H9 (cell line): ENCODE data around the gene MAP1LC3B. TPM values are rescaled to one million over a fixed set of nuclear protein-coding genes. Genes with fewer than 3 reads are reported as not detected.

Experiments used
- DNase-seq: peaks from one replicate; pipeline ENCODE4 v3.0.0-alpha.2; 2017
- H2AFZ ChIP-seq: one replicate; pipeline ENCODE4 v1.6.1; 2013; ENCODE audit warnings: mild to moderate bottlenecking, low read length, control low read depth, moderate library complexity
- H2AK5ac ChIP-seq: 2 replicates; pipeline ENCODE4 v1.6.1; 2013; ENCODE audit warnings: low read length, control low read depth, mixed read lengths; ENCODE audit not compliant: insufficient read length
- H2BK120ac ChIP-seq: one replicate; pipeline ENCODE4 v1.6.1; 2013; ENCODE audit warnings: low read depth, mild to moderate bottlenecking, low read length, control low read depth, inconsistent platforms; ENCODE audit not compliant: poor library complexity, severe bottlenecking
- H2BK12ac ChIP-seq: 2 replicates; pipeline ENCODE4 v1.6.1; 2013; ENCODE audit warnings: low read length, control low read depth, mixed read lengths, low read depth; ENCODE audit not compliant: insufficient read length
- H2BK15ac ChIP-seq: 2 replicates; pipeline ENCODE4 v1.6.1; 2013; ENCODE audit warnings: low read depth, low read length, control low read depth
- H2BK20ac ChIP-seq: one replicate; pipeline ENCODE4 v1.6.1; 2013; ENCODE audit warnings: low read depth, mild to moderate bottlenecking, low read length, control low read depth, inconsistent platforms; ENCODE audit not compliant: poor library complexity, severe bottlenecking
- H2BK5ac ChIP-seq: 2 replicates; pipeline ENCODE4 v1.6.1; 2013; ENCODE audit warnings: low read length, control low read depth, mixed read lengths; ENCODE audit not compliant: insufficient read length
- H3K14ac ChIP-seq: 2 replicates; pipeline ENCODE4 v1.6.1; 2013; ENCODE audit warnings: low read length, control low read depth; ENCODE audit not compliant: insufficient read depth
- H3K18ac ChIP-seq: 2 replicates; pipeline ENCODE4 v1.6.1; 2013; ENCODE audit warnings: low read depth, mild to moderate bottlenecking, mixed read lengths, low read length, control low read depth; ENCODE audit not compliant: insufficient read length
- H3K23ac ChIP-seq: 2 replicates; pipeline ENCODE4 v1.6.1; 2013; ENCODE audit warnings: low read length, control low read depth, mixed read lengths, low read depth; ENCODE audit not compliant: insufficient read length
- H3K23me2 ChIP-seq: 2 replicates; pipeline ENCODE4 v1.6.1; 2013; ENCODE audit warnings: low read depth, mild to moderate bottlenecking, mixed read lengths, low read length, control low read depth; ENCODE audit not compliant: insufficient read length, poor library complexity, severe bottlenecking
- H3K27ac ChIP-seq: 2 replicates; pipeline ENCODE4 v1.5.1; 2013; ENCODE audit warnings: low read length, control low read depth, mixed read lengths, low read depth; ENCODE audit not compliant: insufficient read length
- H3K27me3 ChIP-seq: 2 replicates; pipeline ENCODE4 v1.6.1; 2013; ENCODE audit warnings: low read length, control low read depth, inconsistent platforms; ENCODE audit not compliant: insufficient read depth
- H3K4ac ChIP-seq: 2 replicates; pipeline ENCODE4 v1.6.1; 2013; ENCODE audit warnings: low read depth, mild to moderate bottlenecking, control low read depth, inconsistent platforms, low read length, moderate library complexity
- H3K4me1 ChIP-seq: 2 replicates; pipeline ENCODE4 v1.6.1; 2013; ENCODE audit warnings: low read length, control low read depth, inconsistent platforms; ENCODE audit not compliant: insufficient read depth
- H3K4me2 ChIP-seq: 2 replicates; pipeline ENCODE4 v1.6.1; 2013; ENCODE audit warnings: low read length, control low read depth, mixed read lengths; ENCODE audit not compliant: insufficient read length, insufficient read depth
- H3K56ac ChIP-seq: 2 replicates; pipeline ENCODE4 v1.6.1; 2013; ENCODE audit warnings: low read depth, mild to moderate bottlenecking, mixed read lengths, low read length, control low read depth; ENCODE audit not compliant: insufficient read length
- H3K79me1 ChIP-seq: 2 replicates; pipeline ENCODE4 v1.6.1; 2013; ENCODE audit warnings: low read depth, mild to moderate bottlenecking, moderate library complexity, low read length, control low read depth, inconsistent platforms; ENCODE audit not compliant: insufficient read depth, poor library complexity, severe bottlenecking
- H3K79me2 ChIP-seq: 2 replicates; pipeline ENCODE4 v1.6.1; 2013; ENCODE audit warnings: low read length, control low read depth, inconsistent platforms; ENCODE audit not compliant: insufficient read depth
- H3K9ac ChIP-seq: 2 replicates; pipeline ENCODE4 v1.6.1; 2013; ENCODE audit warnings: low read length, control low read depth, mixed read lengths; ENCODE audit not compliant: insufficient read length; ENCODE audit errors: extremely low read depth
- H3K9me3 ChIP-seq: one replicate; pipeline ENCODE4 v1.6.1; 2013; ENCODE audit warnings: low read depth, low read length, inconsistent platforms; ENCODE audit not compliant: control insufficient read depth
- H3T11ph ChIP-seq: one replicate; pipeline ENCODE4 v1.6.1; 2013; ENCODE audit warnings: mild to moderate bottlenecking, low read length, control low read depth, inconsistent platforms
- H4K20me1 ChIP-seq: one replicate; pipeline ENCODE4 v1.6.1; 2013; ENCODE audit not compliant: control insufficient read depth, insufficient read length, insufficient read depth
- H4K5ac ChIP-seq: 2 replicates; pipeline ENCODE4 v1.6.1; 2013; ENCODE audit warnings: low read depth, mild to moderate bottlenecking, mixed read lengths, low read length, control low read depth; ENCODE audit not compliant: insufficient read length
- H4K8ac ChIP-seq: replicated peaks from 2 replicates; pipeline ENCODE4 v1.6.1; 2013; ENCODE audit warnings: low read length, control low read depth, mixed read lengths, low read depth; ENCODE audit not compliant: insufficient read length
- H4K91ac ChIP-seq: 2 replicates; pipeline ENCODE4 v1.6.1; 2013; ENCODE audit warnings: low read depth, mild to moderate bottlenecking, moderate library complexity, mixed read lengths, low read length, control low read depth; ENCODE audit not compliant: insufficient read length
- H3K27ac Mint-ChIP-seq, 3 experiments: 2 replicates in 2 of 3; 3 replicates in 1 of 3; pipeline ENCODE4 v1.8.0; 2020 to 2021; ENCODE audit warnings: mixed read lengths in 3 of 3, mild to moderate bottlenecking in 1 of 3, moderate library complexity in 1 of 3
- H3K27me3 Mint-ChIP-seq: 2 replicates; pipeline ENCODE4 v1.8.0; 2021; ENCODE audit warnings: low read depth, mild to moderate bottlenecking, moderate library complexity, mixed read lengths
- H3K36me3 Mint-ChIP-seq, 3 experiments: 2 replicates in 2 of 3; 3 replicates in 1 of 3; pipeline ENCODE4 v1.8.0; 2020 to 2021; ENCODE audit warnings: low read depth in 3 of 3, mixed read lengths in 3 of 3; ENCODE audit not compliant: insufficient read depth in 1 of 3
- H3K4me1 Mint-ChIP-seq, 2 experiments: 2 replicates each; pipeline ENCODE4 v1.8.0; 2020; ENCODE audit warnings: mixed read lengths in 2 of 2
- H3K4me3 Mint-ChIP-seq, 2 experiments: 2 replicates in 1 of 2; 3 replicates in 1 of 2; pipeline ENCODE4 v1.8.0; 2020 to 2021; ENCODE audit warnings: mild to moderate bottlenecking in 2 of 2, mixed read lengths in 2 of 2, moderate library complexity in 1 of 2
- H3K9me3 Mint-ChIP-seq, 2 experiments: 2 replicates in 1 of 2; 3 replicates in 1 of 2; pipeline ENCODE4 v1.8.0; 2020; ENCODE audit warnings: mild to moderate bottlenecking in 2 of 2, mixed read lengths in 2 of 2, moderate library complexity in 1 of 2
- WGBS: extraction: QIAGEN DNeasy Blood & Tissue Kit; methylation state at CpG from one replicate; pipeline ENCODE4 v1.1.7; 2013; ENCODE audit warnings: missing lambda C conversion rate, low lambda C conversion rate, mixed read lengths; ENCODE audit not compliant: insufficient read length; ENCODE audit errors: extremely low coverage; 5-methylcytosine and 5-hydroxymethylcytosine counted together
- total RNA-seq: library from RNA; stranded (reverse); gene quantifications from 2 replicates; pipeline ENCODE4 v1.2.1, GENCODE V29; 2021
- TF ChIP-seq, protein P1 (sequence below): fragments of 200-600 bp; sonication (generic); conservative IDR thresholded peaks from 3 replicates; pipeline ENCODE4 v1.8.0; 2021; ENCODE audit warnings: antibody characterized with exemption, mild to moderate bottlenecking

The MAP1LC3B gene
- total RNA-seq, 1 experiment from 2014 or later: 47.1 TPM

- Histone ChIP-seq H2AFZ (no peak overlapping the region), H3K4me1 (no peaks in the 10 kb centered on the region), H3K14ac (no peak overlapping the region), H3K9ac (no peak overlapping the region), H2BK20ac (no peak overlapping the region), H3K23me2 (no peaks in the 10 kb centered on the region), H3K9me3 (no peaks in the 10 kb centered on the region), H4K91ac (no peak overlapping the region), H3K79me2 (no peaks in the 10 kb centered on the region), H4K20me1 (no peaks in the 10 kb centered on the region), H3K18ac (no peak overlapping the region), H3K79me1 (no peaks in the 10 kb centered on the region), H2BK12ac (no peak overlapping the region), H4K8ac (no peak overlapping the region), H2BK120ac (no peak overlapping the region), H2BK5ac (no peak overlapping the region), H3K27ac (no peak overlapping the region), H3K56ac (no peak overlapping the region), H3K23ac (no peak overlapping the region), H3K4ac (no peak overlapping the region), H3K4me2 (no peak overlapping the region), H3K27me3 (no peaks in the 10 kb centered on the region), H3T11ph (no peak overlapping the region), H2AK5ac (no peak overlapping the region), H4K5ac (no peak overlapping the region), H2BK15ac (no peak overlapping the region)
- peaks cover 0 to 4% of the 10 kb centered on the region in 2 experiments; a peak in 2 of 4 replicates for H3K4me1 Mint-ChIP-seq
- no peak overlapping the region; a peak in 1 of 7 replicates for H3K27ac Mint-ChIP-seq
- WGBS: no CpG with 5 or more reads among the region's 4 CpGs
- TF ChIP-seq, protein P1, sequence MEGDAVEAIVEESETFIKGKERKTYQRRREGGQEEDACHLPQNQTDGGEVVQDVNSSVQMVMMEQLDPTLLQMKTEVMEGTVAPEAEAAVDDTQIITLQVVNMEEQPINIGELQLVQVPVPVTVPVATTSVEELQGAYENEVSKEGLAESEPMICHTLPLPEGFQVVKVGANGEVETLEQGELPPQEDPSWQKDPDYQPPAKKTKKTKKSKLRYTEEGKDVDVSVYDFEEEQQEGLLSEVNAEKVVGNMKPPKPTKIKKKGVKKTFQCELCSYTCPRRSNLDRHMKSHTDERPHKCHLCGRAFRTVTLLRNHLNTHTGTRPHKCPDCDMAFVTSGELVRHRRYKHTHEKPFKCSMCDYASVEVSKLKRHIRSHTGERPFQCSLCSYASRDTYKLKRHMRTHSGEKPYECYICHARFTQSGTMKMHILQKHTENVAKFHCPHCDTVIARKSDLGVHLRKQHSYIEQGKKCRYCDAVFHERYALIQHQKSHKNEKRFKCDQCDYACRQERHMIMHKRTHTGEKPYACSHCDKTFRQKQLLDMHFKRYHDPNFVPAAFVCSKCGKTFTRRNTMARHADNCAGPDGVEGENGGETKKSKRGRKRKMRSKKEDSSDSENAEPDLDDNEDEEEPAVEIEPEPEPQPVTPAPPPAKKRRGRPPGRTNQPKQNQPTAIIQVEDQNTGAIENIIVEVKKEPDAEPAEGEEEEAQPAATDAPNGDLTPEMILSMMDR: no peak
- H3K4me3 Mint-ChIP-seq: no peak overlapping the region
- H3K9me3 Mint-ChIP-seq: peaks cover 14 to 17% of the 10 kb centered on the region in 2 experiments
- no peaks in the 10 kb centered on the region for H3K27me3 Mint-ChIP-seq
- DNase-seq: no peak
- H3K36me3 Mint-ChIP-seq: peaks cover 46 to 55% (median 48%) of the 10 kb centered on the region in 3 experiments
Measured at GRCh38 chr16:87442581-87442966, 50.4 kb downstream of the MAP1LC3B start.
